Type B pancreatic cell (in vitro differentiated cells): ENCODE measurements around the gene RARRES1. TPM values are rescaled to one million over a fixed set of nuclear protein-coding genes. Genes with fewer than 3 reads are reported as not detected.

Experiments
- DNase-seq: peaks from one replicate; pipeline ENCODE4 v3.0.0; 2021; ENCODE audit warnings: mixed read lengths; ENCODE audit not compliant: unreplicated experiment; ENCODE audit errors: extremely low spot score
- H3K27ac Mint-ChIP-seq: 2 replicates; pipeline ENCODE4 v1.8.0; 2021; ENCODE audit warnings: mild to moderate bottlenecking, mixed read lengths
- H3K27me3 Mint-ChIP-seq: 2 replicates; pipeline ENCODE4 v1.8.0; 2021; ENCODE audit warnings: mixed read lengths
- H3K36me3 Mint-ChIP-seq: 2 replicates; pipeline ENCODE4 v1.8.0; 2021; ENCODE audit warnings: mixed read lengths
- H3K4me1 Mint-ChIP-seq: one replicate; pipeline ENCODE4 v1.8.0; 2021; ENCODE audit warnings: mixed read lengths; ENCODE audit not compliant: unreplicated experiment
- H3K4me3 Mint-ChIP-seq: 2 replicates; pipeline ENCODE4 v1.8.0; 2021; ENCODE audit warnings: mild to moderate bottlenecking, mixed read lengths
- H3K9me3 Mint-ChIP-seq: 2 replicates; pipeline ENCODE4 v1.8.0; 2021; ENCODE audit warnings: mixed read lengths
- CTCF ChIP-seq: fragments of 200-600 bp; sonication (generic); conservative IDR thresholded peaks from 2 replicates; pipeline ENCODE4 v1.5.0; 2021; ENCODE audit warnings: antibody characterized with exemption, mild to moderate bottlenecking
- long read RNA-seq: library from polyadenylated mRNA; unstranded; transcript quantifications from one replicate; pipeline ENCODE4 v2.0.0, GENCODE V29; 2020
- total RNA-seq: library from RNA; stranded (reverse); gene quantifications from 2 replicates; pipeline ENCODE4 v1.2.1, GENCODE V29; 2021; ENCODE audit warnings: low replicate concordance

RARRES1 gene, protein sequence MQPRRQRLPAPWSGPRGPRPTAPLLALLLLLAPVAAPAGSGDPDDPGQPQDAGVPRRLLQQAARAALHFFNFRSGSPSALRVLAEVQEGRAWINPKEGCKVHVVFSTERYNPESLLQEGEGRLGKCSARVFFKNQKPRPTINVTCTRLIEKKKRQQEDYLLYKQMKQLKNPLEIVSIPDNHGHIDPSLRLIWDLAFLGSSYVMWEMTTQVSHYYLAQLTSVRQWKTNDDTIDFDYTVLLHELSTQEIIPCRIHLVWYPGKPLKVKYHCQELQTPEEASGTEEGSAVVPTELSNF
- total RNA-seq: 15.9 and 57.7 TPM in 2 replicates
- long read RNA-seq, transcript RARRES1-201 (6 exons, 1,952 nt): major isoform, 7 of 15 reads
- long read RNA-seq, partial matches to known transcripts: 2 of 15 reads
- long read RNA-seq, other reads (novel, unspliced or antisense): 6 of 15 reads

DNA sequence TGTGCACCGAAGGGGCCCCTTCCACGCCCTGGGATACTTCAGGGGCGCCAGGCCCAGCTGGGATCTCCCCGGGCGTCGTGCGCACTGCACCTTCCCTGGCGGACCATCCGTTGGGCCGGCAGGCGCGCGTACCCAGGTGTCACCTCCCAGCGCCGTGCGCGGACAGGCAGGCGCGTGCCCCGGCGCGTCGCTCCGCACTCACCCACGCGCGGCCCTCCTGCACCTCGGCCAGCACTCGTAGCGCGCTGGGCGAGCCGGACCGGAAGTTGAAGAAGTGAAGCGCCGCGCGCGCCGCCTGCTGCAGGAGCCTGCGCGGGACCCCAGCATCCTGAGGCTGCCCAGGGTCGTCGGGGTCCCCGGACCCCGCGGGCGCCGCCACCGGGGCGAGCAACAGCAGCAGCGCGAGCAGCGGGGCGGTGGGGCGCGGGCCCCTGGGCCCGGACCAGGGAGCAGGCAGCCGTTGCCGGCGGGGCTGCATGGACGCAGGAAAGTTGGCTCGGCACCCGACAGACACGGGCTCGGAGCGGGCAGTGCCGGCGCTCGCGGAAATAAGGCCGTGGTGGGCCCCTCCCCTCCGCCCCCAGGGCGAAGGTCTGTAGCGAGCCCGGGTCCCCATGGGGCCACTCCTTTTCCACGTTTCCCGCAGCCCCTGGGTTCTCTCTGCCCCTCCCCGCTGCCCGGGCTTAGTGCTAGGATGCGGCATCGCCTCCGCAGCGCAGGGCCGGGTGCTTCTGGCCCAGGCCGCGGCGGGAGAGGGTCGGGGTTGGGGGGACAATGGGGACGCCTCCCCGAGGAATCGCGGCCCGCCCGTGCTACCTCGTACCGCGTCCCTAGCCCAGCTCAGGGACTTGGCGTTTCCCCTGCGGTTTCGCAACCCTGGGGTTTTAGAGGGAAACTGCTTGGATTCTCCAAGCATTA lies at the start of gene RARRES1:
TSS of gene RARRES1 (minus strand) at position 520 of the 918 bp plus-strand sequence. CDS start at position 478, 42 bp downstream.
- no peaks in the 10 kb centered on the region for H3K9me3 Mint-ChIP-seq
- H3K4me3 Mint-ChIP-seq: peak within 1 kb of the TSS; percentile 82
- TF ChIP-seq CTCF: no peak
- no peak within 1 kb of the TSS for H3K27ac Mint-ChIP-seq
- no peaks in the 10 kb centered on the region for H3K27me3 Mint-ChIP-seq
- peak; percentile 79 for DNase-seq
- peaks cover 6% of the 10 kb centered on the region for H3K4me1 Mint-ChIP-seq
- peaks cover 14% of the 10 kb centered on the region for H3K36me3 Mint-ChIP-seq

- Mint-ChIP-seq H3K4me3 (no peak overlapping the region), H3K27me3 (no peaks in the 10 kb centered on the region), H3K4me1 (no peaks in the 10 kb centered on the region), H3K9me3 (no peaks in the 10 kb centered on the region), H3K27ac (no peak overlapping the region), H3K36me3 (no peaks in the 10 kb centered on the region)
- no peak for TF ChIP-seq CTCF
- no peak for DNase-seq
These were observed 49.6 kb upstream of the RARRES1 start for GRCh38 chr3:158781849-158782248.

DNA sequence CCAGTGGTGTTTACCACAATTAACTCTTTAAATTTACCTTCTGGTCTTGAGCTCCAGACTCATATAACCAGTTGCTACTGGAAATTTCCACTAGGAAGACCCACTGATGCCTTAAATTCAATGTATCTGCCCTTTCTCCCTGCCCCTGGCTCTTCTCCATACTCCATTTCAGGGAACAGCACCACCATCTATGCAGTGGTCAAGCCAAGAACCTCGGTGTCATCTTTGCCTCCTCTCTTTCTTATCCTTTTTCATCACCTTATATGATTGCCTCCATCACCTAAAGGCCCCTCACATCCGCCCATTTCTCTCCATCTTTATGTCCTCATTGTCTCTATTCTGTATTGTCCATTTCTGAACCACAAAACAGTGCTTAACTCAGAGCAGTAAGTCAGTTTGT lies 48.9 kb upstream of the RARRES1 start:
- H3K4me1 Mint-ChIP-seq: no peaks in the 10 kb centered on the region
- no peaks in the 10 kb centered on the region for H3K27me3 Mint-ChIP-seq
- TF ChIP-seq CTCF: no peak
- H3K36me3 Mint-ChIP-seq: no peaks in the 10 kb centered on the region
- no peak overlapping the region for H3K27ac Mint-ChIP-seq
- no peaks in the 10 kb centered on the region for H3K9me3 Mint-ChIP-seq
- DNase-seq: no peak
- H3K4me3 Mint-ChIP-seq: no peak overlapping the region

- Mint-ChIP-seq H3K9me3 (no peaks in the 10 kb centered on the region), H3K27me3 (no peaks in the 10 kb centered on the region), H3K36me3 (no peaks in the 10 kb centered on the region), H3K4me3 (no peak overlapping the region), H3K27ac (no peak overlapping the region), H3K4me1 (no peaks in the 10 kb centered on the region)
- DNase-seq: no peak
- TF ChIP-seq CTCF: no peak
These were observed 48.5 kb upstream of the RARRES1 start for GRCh38 chr3:158780766-158781165.

DNA sequence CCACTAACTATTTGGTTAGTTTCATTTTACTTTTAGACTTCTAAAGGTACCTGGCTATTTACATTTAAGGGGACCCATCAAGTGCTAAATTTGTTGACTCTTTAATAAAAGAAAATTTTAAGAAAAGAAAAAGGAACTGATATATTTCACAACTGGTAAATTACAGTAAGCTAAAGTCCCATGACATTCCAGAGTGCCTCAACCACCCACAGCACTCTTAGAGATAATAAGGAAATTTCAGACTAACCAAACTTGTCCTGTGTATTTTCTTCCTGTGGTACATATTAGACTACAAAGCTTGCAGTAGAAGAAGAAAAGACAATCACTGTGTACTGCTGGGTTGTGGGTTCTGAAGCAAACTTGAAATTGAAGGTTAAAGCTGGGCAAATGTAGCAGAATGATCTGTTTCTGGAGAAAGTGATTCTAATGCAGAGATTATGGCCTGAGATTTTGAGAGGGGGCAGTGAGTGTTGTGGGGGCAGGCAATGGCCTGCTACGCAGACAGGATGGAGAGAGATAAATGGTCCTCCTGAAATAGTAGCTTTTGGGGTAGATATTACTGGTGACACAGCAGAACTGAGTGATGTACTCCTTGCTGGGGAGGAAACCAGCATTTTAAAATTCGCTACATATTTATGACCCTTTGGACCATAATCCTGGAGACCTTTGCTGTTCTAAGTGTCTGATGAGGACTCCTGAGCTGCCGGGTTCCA lies 45.1 kb upstream of the RARRES1 start:
- peaks cover 9% of the 10 kb centered on the region for H3K4me1 Mint-ChIP-seq
- no peak for TF ChIP-seq CTCF
- no peak overlapping the region for H3K27ac Mint-ChIP-seq
- H3K4me3 Mint-ChIP-seq: no peak overlapping the region
- peaks cover 7% of the 10 kb centered on the region for H3K36me3 Mint-ChIP-seq
- no peak for DNase-seq
- H3K27me3 Mint-ChIP-seq: no peaks in the 10 kb centered on the region
- no peaks in the 10 kb centered on the region for H3K9me3 Mint-ChIP-seq
